Measurements from ENCODE around the gene SSH2.
"Not testable (repeated sequence)": the region's sequence is repeated elsewhere in the genome, so short reads cannot be mapped to it uniquely, and the experiment has no call there.

Gene SSH2

GRCh38 chr17:29653995-29654714 is 275.9 kb downstream of the SSH2 start:
- DNase-seq = no peak

GRCh38 chr17:29652976-29653375 is 277.1 kb downstream of the SSH2 start:
- no peak for DNase-seq

- not testable (repeated sequence) for DNase-seq
These were observed 278.1 kb downstream of the SSH2 start for GRCh38 chr17:29651913-29652312.

GRCh38 chr17:29650396-29650795 is 279.6 kb downstream of the SSH2 start:
- DNase-seq = no peak

GRCh38 chr17:29649359-29649758 is 280.7 kb downstream of the SSH2 start:
- DNase-seq = no peak

GRCh38 chr17:29648005-29648404 is 282.0 kb downstream of the SSH2 start:
- no peak for DNase-seq

- no peak for DNase-seq
These were observed 284.4 kb downstream of the SSH2 start for GRCh38 chr17:29645515-29646051.

- no peak for DNase-seq
These were observed 286.2 kb downstream of the SSH2 start for GRCh38 chr17:29643817-29644160.

- DNase-seq = peak; percentile 35
These were observed 287.8 kb downstream of the SSH2 start for GRCh38 chr17:29642171-29642611.

- DNase-seq = no peak
These were observed 288.9 kb downstream of the SSH2 start for GRCh38 chr17:29640981-29641642.

GRCh38 chr17:29640413-29640812 is 289.6 kb downstream of the SSH2 start:
- no peak for DNase-seq

- DNase-seq = no peak
These were observed 296.1 kb downstream of the SSH2 start for GRCh38 chr17:29633886-29634285.

GRCh38 chr17:29630630-29631193 is 299.3 kb downstream of the SSH2 start:
- DNase-seq = no peak

- no peak for DNase-seq
These were observed 300.2 kb downstream of the SSH2 start for GRCh38 chr17:29629839-29630238.

GRCh38 chr17:29628644-29629043 is 301.4 kb downstream of the SSH2 start:
- DNase-seq = no peak

GRCh38 chr17:29627951-29628350 is 302.1 kb downstream of the SSH2 start:
- no peak for DNase-seq

GRCh38 chr17:29625037-29625750 is 304.8 kb downstream of the SSH2 start:
- DNase-seq = peak; percentile 7

- DNase-seq = no peak
These were observed 305.4 kb downstream of the SSH2 start for GRCh38 chr17:29624586-29624985.

- DNase-seq = no peak
These were observed 306.8 kb downstream of the SSH2 start for GRCh38 chr17:29623283-29623647.

- DNase-seq = no peak
These were observed 307.4 kb downstream of the SSH2 start, which contains the start of gene CORO6 for GRCh38 chr17:29622337-29623282. Gene CORO6 (minus strand): TSS chr17:29622912. CDS start chr17:29621421, 1,491 bp downstream.

- no peak for DNase-seq
These were observed 308.3 kb downstream of the SSH2 start for GRCh38 chr17:29621751-29622194.
